Tibial nerve (tissue), 4 donors: ENCODE measurements around the gene IKZF5. TPM values are rescaled to one million over a fixed set of nuclear protein-coding genes. Genes with fewer than 3 reads are reported as not detected.

Experiments
- DNase-seq, 2 donors: peaks; one replicate each; pipeline ENCODE4 v3.0.0-alpha.2; 2019; ENCODE audit warnings: low spot score in 2 of 2
- H3K27ac ChIP-seq, 4 donors: fragments of 200-600 bp; sonication (generic) in 3 of 4; one replicate each; pipeline ENCODE4 v1.5.1; 2017 to 2019; ENCODE audit warnings: mild to moderate bottlenecking in 1 of 4
- H3K27me3 ChIP-seq, 2 donors: fragments of 200-600 bp; sonication (generic) in 1 of 2; one replicate each; pipeline versions ENCODE4 v1.5.1 to v1.6.0; 2017 to 2019
- H3K36me3 ChIP-seq, 3 donors: fragments of 200-600 bp; sonication (generic); one replicate each; pipeline ENCODE4 v1.5.1; 2018 to 2019
- H3K4me1 ChIP-seq, 4 donors: fragments of 200-600 bp; sonication (generic) in 3 of 4; one replicate each; pipeline ENCODE4 v1.5.1; 2017 to 2019
- H3K4me3 ChIP-seq, 4 donors: fragments of 200-600 bp; sonication (generic) in 3 of 4; one replicate each; pipeline ENCODE4 v1.5.1; 2017 to 2019; ENCODE audit warnings: mild to moderate bottlenecking in 1 of 4, moderate library complexity in 1 of 4
- H3K9me3 ChIP-seq, 4 donors: fragments of 200-600 bp; sonication (generic) in 3 of 4; one replicate each; pipeline ENCODE4 v1.5.1; 2017 to 2019
- EP300 ChIP-seq, 2 donors: sonication (generic); formaldehyde crosslinking; IDR thresholded peaks; one replicate each; pipeline ENCODE4 v1.6.1; 2017; ENCODE audit warnings: antibody characterized with exemption in 2 of 2, mild to moderate bottlenecking in 1 of 2
- POLR2A ChIP-seq, 2 donors: fragments of 450-650 bp; IDR thresholded peaks; one replicate each; pipeline ENCODE4 v1.6.1; 2017; ENCODE audit warnings: antibody characterized with exemption in 2 of 2, mild to moderate bottlenecking in 2 of 2, moderate library complexity in 2 of 2
- WGBS, 2 donors: methylation state at CpG; one replicate each; pipeline ENCODE4 v1.1.5; 2018; 5-methylcytosine and 5-hydroxymethylcytosine counted together
- total RNA-seq, 4 donors: library from RNA; depleted of rRNA; stranded (reverse); fragments of >200 nt; gene quantifications; one replicate each; pipeline ENCODE4 v1.1.0, GENCODE V29; 2016
- TF ChIP-seq, protein P1 (sequence below), 5 experiments: fragments of 200-600 bp in 3 of 5; fragments of 450-650 bp in 2 of 5; sonication (generic) in 3 of 5; IDR thresholded peaks; one replicate each; pipeline ENCODE4 v1.5.1; 2016 to 2019; ENCODE audit warnings: antibody characterized with exemption in 5 of 5, mild to moderate bottlenecking in 3 of 5, moderate library complexity in 2 of 5

IKZF5 gene
- total RNA-seq, 4 donors from 2014 or later, result 7.2 to 16.4 (median 13.8) TPM

DNA sequence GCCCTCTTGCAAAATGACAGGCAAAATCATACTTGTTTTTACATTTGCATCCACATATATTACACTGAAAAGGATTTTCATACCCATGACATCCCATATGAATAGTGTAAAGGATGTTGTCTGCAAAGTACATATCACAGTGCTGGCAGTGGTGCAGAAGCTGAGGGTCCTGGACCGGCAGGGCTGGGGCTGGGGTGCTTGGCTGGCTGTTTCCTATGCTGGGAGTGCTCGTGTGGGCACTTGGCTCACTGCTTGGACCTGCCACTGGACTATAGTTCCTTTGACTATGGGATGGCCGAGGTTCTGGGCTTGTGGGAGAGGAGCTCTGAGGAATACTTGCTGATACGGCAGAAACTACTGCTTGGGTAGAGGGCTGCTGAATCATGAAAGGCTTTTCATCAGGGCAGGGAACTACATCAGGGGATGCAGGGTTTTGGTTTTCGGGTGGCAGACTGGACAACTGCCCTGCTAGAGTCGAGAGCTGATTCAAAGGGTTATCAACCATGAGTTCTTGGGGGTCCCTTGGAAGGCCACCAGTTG lies 14.7 kb downstream of the IKZF5 start:
- no peaks in the 10 kb centered on the region for H3K27me3 ChIP-seq
- no peak for DNase-seq
- no peak overlapping the region for H3K4me3 ChIP-seq
- 87 to 89% methylated on average over 6 of the region's 6 CpGs for WGBS, 2 donors
- no peak overlapping the region for H3K27ac ChIP-seq
- TF ChIP-seq EP300 (IDR thresholded peaks at IDR 0.05), result no peak
- no peak for TF ChIP-seq POLR2A (IDR thresholded peaks at IDR 0.05)
- TF ChIP-seq, protein P1, sequence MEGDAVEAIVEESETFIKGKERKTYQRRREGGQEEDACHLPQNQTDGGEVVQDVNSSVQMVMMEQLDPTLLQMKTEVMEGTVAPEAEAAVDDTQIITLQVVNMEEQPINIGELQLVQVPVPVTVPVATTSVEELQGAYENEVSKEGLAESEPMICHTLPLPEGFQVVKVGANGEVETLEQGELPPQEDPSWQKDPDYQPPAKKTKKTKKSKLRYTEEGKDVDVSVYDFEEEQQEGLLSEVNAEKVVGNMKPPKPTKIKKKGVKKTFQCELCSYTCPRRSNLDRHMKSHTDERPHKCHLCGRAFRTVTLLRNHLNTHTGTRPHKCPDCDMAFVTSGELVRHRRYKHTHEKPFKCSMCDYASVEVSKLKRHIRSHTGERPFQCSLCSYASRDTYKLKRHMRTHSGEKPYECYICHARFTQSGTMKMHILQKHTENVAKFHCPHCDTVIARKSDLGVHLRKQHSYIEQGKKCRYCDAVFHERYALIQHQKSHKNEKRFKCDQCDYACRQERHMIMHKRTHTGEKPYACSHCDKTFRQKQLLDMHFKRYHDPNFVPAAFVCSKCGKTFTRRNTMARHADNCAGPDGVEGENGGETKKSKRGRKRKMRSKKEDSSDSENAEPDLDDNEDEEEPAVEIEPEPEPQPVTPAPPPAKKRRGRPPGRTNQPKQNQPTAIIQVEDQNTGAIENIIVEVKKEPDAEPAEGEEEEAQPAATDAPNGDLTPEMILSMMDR (IDR thresholded peaks at IDR 0.05), result no peak
- H3K36me3 ChIP-seq, result peaks cover 0 to 49% (median 7%) of the 10 kb centered on the region in 3 donors
- H3K9me3 ChIP-seq, result no peaks in the 10 kb centered on the region
- peaks cover 0 to 26% (median 4%) of the 10 kb centered on the region in 4 donors for H3K4me1 ChIP-seq

DNA sequence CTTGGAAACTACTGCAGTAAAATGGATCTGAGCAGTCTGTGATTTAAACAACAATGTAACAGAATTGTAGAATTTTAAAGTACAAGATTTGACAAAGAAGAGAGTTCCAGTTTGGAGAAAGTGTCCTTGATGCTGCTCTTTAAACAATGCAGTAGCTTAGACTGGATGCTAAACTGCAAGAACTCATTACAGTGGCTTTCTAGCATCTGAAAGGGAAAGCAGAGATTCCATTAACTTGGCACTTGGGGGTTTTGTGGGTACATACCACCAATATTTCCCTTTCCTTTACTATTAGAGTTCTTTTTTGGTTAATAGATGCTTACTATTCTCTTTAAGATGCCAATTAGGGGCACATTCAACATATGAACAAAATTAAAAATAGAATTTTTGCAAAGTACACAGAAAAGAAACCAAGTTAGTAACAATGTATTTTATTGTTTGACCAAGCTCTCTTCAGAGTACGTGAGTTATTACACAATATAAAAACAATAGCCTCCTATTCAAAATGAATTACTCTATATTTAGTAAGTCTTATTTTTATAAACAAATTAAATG lies 16.5 kb downstream of the IKZF5 start:
- no peak for TF ChIP-seq EP300 (IDR thresholded peaks at IDR 0.05)
- TF ChIP-seq POLR2A (IDR thresholded peaks at IDR 0.05), result no peak
- TF ChIP-seq, protein P1 (IDR thresholded peaks at IDR 0.05), result no peak
- peak overlapping the region; percentile 15 to 67 (median 48) for H3K27ac ChIP-seq
- peaks cover 0 to 36% (median 7%) of the 10 kb centered on the region in 3 donors for H3K36me3 ChIP-seq
- 42 to 52% methylated on average over 1 of the region's 1 CpG for WGBS, 2 donors
- DNase-seq, result no peak
- H3K27me3 ChIP-seq, result no peaks in the 10 kb centered on the region
- H3K9me3 ChIP-seq, result no peaks in the 10 kb centered on the region
- no peak overlapping the region for H3K4me3 ChIP-seq
- H3K4me1 ChIP-seq, result peaks cover 0 to 16% (median 4%) of the 10 kb centered on the region in 4 donors

DNA sequence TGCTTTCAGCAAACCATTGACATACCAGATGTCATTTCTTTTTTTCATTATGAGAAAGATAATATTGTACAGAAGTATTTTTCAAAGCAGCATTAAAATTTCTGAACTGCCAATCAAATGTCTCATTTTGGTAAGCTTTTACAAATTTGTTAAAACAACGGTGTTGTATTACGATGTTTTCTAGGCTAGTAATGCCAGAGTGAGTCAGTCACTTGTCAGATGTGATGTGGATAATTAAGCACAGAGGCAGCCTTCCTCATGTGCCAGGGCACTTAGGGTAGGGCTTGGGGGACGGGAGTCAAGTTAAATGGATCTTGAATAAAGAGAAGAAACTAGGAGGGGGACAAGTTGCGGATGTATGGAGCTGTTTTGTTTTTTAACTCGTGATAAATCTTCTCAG lies 18.3 kb downstream of the IKZF5 start:
- H3K36me3 ChIP-seq, result peaks cover 0 to 17% (median 7%) of the 10 kb centered on the region in 3 donors
- H3K4me3 ChIP-seq, result no peak overlapping the region
- DNase-seq, result no peak
- WGBS, 2 donors, result 59 to 61% methylated on average over 5 of the region's 5 CpGs
- H3K27ac ChIP-seq, result peak overlapping the region in 2 of 4 donors; percentile 2 to 67
- H3K9me3 ChIP-seq, result no peaks in the 10 kb centered on the region
- no peaks in the 10 kb centered on the region for H3K27me3 ChIP-seq
- TF ChIP-seq POLR2A (IDR thresholded peaks at IDR 0.05), result no peak
- TF ChIP-seq, protein P1 (IDR thresholded peaks at IDR 0.05), result no peak
- H3K4me1 ChIP-seq, result peaks cover 0 to 16% (median 4%) of the 10 kb centered on the region in 4 donors

DNA sequence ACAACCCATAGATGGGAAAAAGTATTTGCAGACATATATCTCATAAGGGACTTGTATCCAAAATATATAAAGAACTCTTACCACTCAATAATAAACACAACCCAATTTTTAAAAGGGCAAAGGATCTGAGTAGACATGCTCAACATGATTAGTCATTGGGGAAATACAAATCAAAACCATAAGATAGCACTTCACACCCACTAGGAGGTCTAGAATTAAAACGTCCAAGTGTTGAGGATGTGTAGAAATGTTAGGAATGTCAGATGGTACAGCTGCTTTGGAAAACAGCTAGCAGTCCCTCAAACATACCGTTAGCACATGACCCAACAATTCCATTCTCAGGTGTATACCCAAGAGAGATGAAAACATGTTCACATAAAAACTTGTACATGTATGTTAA lies 20.1 kb downstream of the IKZF5 start:
- Histone ChIP-seq H3K36me3 (peaks cover 0 to 10% (median 0%) of the 10 kb centered on the region in 3 donors), H3K4me1 (peaks cover 0 to 16% (median 4%) of the 10 kb centered on the region in 4 donors), H3K27me3 (no peaks in the 10 kb centered on the region), H3K27ac (no peak overlapping the region), H3K4me3 (no peak overlapping the region), H3K9me3 (no peaks in the 10 kb centered on the region)
- no peak for DNase-seq
- 72 to 73% methylated on average over 2 of the region's 2 CpGs for WGBS, 2 donors
- TF ChIP-seq POLR2A (IDR thresholded peaks at IDR 0.05), result no peak
- TF ChIP-seq, protein P1 (IDR thresholded peaks at IDR 0.05), result no peak
- TF ChIP-seq EP300 (IDR thresholded peaks at IDR 0.05), result no peak

DNA sequence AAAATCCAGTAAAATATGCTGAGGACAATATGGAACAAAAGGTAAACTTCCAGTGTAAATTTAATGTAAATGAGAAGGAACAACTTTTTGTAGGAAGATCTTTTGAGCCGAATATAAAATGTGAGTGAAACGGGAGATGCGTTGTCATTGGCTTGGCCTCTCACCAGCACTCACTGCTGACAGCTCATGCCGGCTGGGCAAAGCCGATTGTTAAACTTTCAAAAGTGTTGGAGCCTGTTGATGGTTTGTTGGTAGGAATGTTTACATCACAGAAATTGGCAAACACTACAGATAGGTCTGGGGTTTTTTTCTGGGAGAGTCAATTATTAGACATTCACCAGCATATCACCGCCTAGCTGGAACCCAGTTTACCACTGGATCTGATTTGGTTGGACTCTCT lies 22.3 kb downstream of the IKZF5 start:
- H3K27ac ChIP-seq, result no peak overlapping the region
- H3K36me3 ChIP-seq, result peaks cover 0 to 10% (median 0%) of the 10 kb centered on the region in 3 donors
- no peak overlapping the region for H3K4me3 ChIP-seq
- no peaks in the 10 kb centered on the region for H3K27me3 ChIP-seq
- WGBS, 2 donors, result 68 to 72% methylated on average over 6 of the region's 6 CpGs
- no peaks in the 10 kb centered on the region for H3K9me3 ChIP-seq
- TF ChIP-seq EP300 (IDR thresholded peaks at IDR 0.05), result no peak
- TF ChIP-seq POLR2A (IDR thresholded peaks at IDR 0.05), result no peak
- TF ChIP-seq, protein P1 (IDR thresholded peaks at IDR 0.05), result no peak
- peaks cover 0 to 11% (median 0%) of the 10 kb centered on the region in 4 donors for H3K4me1 ChIP-seq
- no peak for DNase-seq
